ENCODE measurements around the gene WDR53.
"Not testable (repeated sequence)": the region's sequence is repeated elsewhere in the genome, so short reads cannot be mapped to it uniquely, and the experiment has no call there.

Gene WDR53

GRCh38 chr3:196513697-196514349, 54.5 kb downstream of the WDR53 start:
- no peaks in the 10 kb centered on the region for H3K4me1 Mint-ChIP-seq

GRCh38 chr3:196511646-196512425, 56.5 kb downstream of the WDR53 start:
- not testable (repeated sequence) for H3K36me3 Mint-ChIP-seq, H3K4me3 Mint-ChIP-seq, H3K4me1 Mint-ChIP-seq, H3K9me3 Mint-ChIP-seq, H3K27ac Mint-ChIP-seq, H3K27me3 Mint-ChIP-seq

More at GRCh38 chr3:196513697-196514349, 54.5 kb downstream of the WDR53 start:
- Mint-ChIP-seq H3K36me3 (peaks cover 1% of the 10 kb centered on the region), H3K4me3 (no peak overlapping the region), H3K27me3 (no peaks in the 10 kb centered on the region), H3K27ac (no peak overlapping the region), H3K9me3 (peaks cover 8% of the 10 kb centered on the region)

GRCh38 chr3:196511108-196511507, 57.2 kb downstream of the WDR53 start:
- not testable (repeated sequence) for H3K36me3 Mint-ChIP-seq, H3K27ac Mint-ChIP-seq, H3K27me3 Mint-ChIP-seq, H3K4me3 Mint-ChIP-seq, H3K4me1 Mint-ChIP-seq, H3K9me3 Mint-ChIP-seq

GRCh38 chr3:196506687-196507086, 61.7 kb downstream of the WDR53 start:
- peak overlapping the region; percentile 0 for H3K27ac Mint-ChIP-seq
- H3K9me3 Mint-ChIP-seq, result no peaks in the 10 kb centered on the region
- H3K36me3 Mint-ChIP-seq, result no peaks in the 10 kb centered on the region
- H3K4me1 Mint-ChIP-seq, result no peaks in the 10 kb centered on the region
- no peaks in the 10 kb centered on the region for H3K27me3 Mint-ChIP-seq
- no peak overlapping the region for H3K4me3 Mint-ChIP-seq

- peak overlapping the region; percentile 23 for H3K4me3 Mint-ChIP-seq
- peaks cover 4% of the 10 kb centered on the region for H3K36me3 Mint-ChIP-seq
- H3K27ac Mint-ChIP-seq, result no peak overlapping the region
- H3K27me3 Mint-ChIP-seq, result no peaks in the 10 kb centered on the region
- H3K4me1 Mint-ChIP-seq, result peaks cover 17% of the 10 kb centered on the region
- H3K9me3 Mint-ChIP-seq, result no peaks in the 10 kb centered on the region
Measured at GRCh38 chr3:196504556-196504955, 63.8 kb downstream of the WDR53 start.

All from activated naive CD4-positive, alpha-beta T cell treated with anti-CD3 and anti-CD28 coated beads, Interleukin-2, amount 50 U/mL, for 24 hours (primary cell).